GM18507 (cell line): ENCODE measurements around the gene CHST3.
A peak's percentile ranks its signal among the peaks of the same experiment; 100 is the strongest.
"Not testable (repeated sequence)": the region's sequence is repeated elsewhere in the genome, so short reads cannot be mapped to it uniquely, and the experiment has no call there.

Experiments
- DNase-seq: peaks from one replicate; pipeline ENCODE4 v3.0.0; 2011; ENCODE audit warnings: low read depth; ENCODE audit not compliant: insufficient read length; ENCODE audit errors: extremely low spot score
- FAIRE-seq: peaks from 2 replicates; lab custom pipeline; 2011; peaks lifted over from hg19 to GRCh38; lab: Jason Lieb, UNC

The CHST3 gene

GRCh38 chr10:71964098-71964742 is at the start of gene CHST3:
Gene CHST3, plus strand, starts transcription at chr10:71964395. Its CDS starts 41,448 bp downstream, at chr10:72005843.
- no peak for FAIRE-seq
- DNase-seq: no peak

GRCh38 chr10:71916827-71917226 is 47.4 kb upstream of the CHST3 start:
- DNase-seq (no peak), FAIRE-seq (no peak)

- FAIRE-seq: no peak
Measured at GRCh38 chr10:71918992-71919391, 45.2 kb upstream of the CHST3 start.

GRCh38 chr10:71919956-71920539 is 44.1 kb upstream of the CHST3 start:
- not testable (repeated sequence) for FAIRE-seq, DNase-seq

More at GRCh38 chr10:71918992-71919391, 45.2 kb upstream of the CHST3 start:
- DNase-seq: no peak

GRCh38 chr10:71920540-71921323 is 43.5 kb upstream of the CHST3 start:
- DNase-seq (no peak), FAIRE-seq (no peak)

GRCh38 chr10:71921324-71922027 is 42.7 kb upstream of the CHST3 start:
- no peak for FAIRE-seq
- DNase-seq: no peak

GRCh38 chr10:71923138-71923692 is 41.0 kb upstream of the CHST3 start:
- FAIRE-seq (no peak), DNase-seq (no peak)

- no peak for DNase-seq
Measured at GRCh38 chr10:71924771-71925170, 39.4 kb upstream of the CHST3 start.

GRCh38 chr10:71927159-71927558 is 37.0 kb upstream of the CHST3 start:
- DNase-seq (no peak), FAIRE-seq (no peak)

More at GRCh38 chr10:71924771-71925170, 39.4 kb upstream of the CHST3 start:
- no peak for FAIRE-seq

GRCh38 chr10:71927776-71928592 is 36.2 kb upstream of the CHST3 start:
- FAIRE-seq (no peak), DNase-seq (no peak)

GRCh38 chr10:71931295-71931694 is 32.9 kb upstream of the CHST3 start:
- DNase-seq: no peak
- FAIRE-seq: no peak

- DNase-seq (no peak), FAIRE-seq (peak; percentile 38)
Measured at GRCh38 chr10:71933651-71934050, 30.5 kb upstream of the CHST3 start.

- DNase-seq: no peak
- no peak for FAIRE-seq
Measured at GRCh38 chr10:71938211-71938610, 26.0 kb upstream of the CHST3 start.

- peak; percentile 67 for FAIRE-seq
- DNase-seq: no peak
Measured at GRCh38 chr10:71939304-71939703, 24.9 kb upstream of the CHST3 start.

- DNase-seq (no peak), FAIRE-seq (peak; percentile 71)
Measured at GRCh38 chr10:71939861-71940474, 24.2 kb upstream of the CHST3 start.

GRCh38 chr10:71940752-71941151 is 23.4 kb upstream of the CHST3 start:
- DNase-seq (no peak), FAIRE-seq (no peak)

GRCh38 chr10:71941318-71941717 is 22.9 kb upstream of the CHST3 start:
- DNase-seq (no peak), FAIRE-seq (no peak)

- no peak for DNase-seq
- FAIRE-seq: no peak
Measured at GRCh38 chr10:71945819-71946474, 18.2 kb upstream of the CHST3 start.
